Activated CD4-positive, CD25-positive, alpha-beta regulatory T cell treated with anti-CD3 and anti-CD28 coated beads, Interleukin-2, amount 50 U/mL, for 16 hours (primary cell): Measurements from ENCODE around the gene GRM8.

Experiments
- DNase-seq: peaks from one replicate; pipeline ENCODE4 v3.0.0-alpha.2; 2020; ENCODE audit warnings: low read depth, low spot score

GRM8 gene

GRCh38 chr7:126445991-126446390 lies 806.8 kb downstream of the GRM8 start:
- no peak for DNase-seq

GRCh38 chr7:126443951-126444350 lies 808.8 kb downstream of the GRM8 start:
- no peak for DNase-seq

GRCh38 chr7:126442908-126443307 lies 809.8 kb downstream of the GRM8 start:
- DNase-seq, result no peak

GRCh38 chr7:126441745-126442144 lies 811.0 kb downstream of the GRM8 start:
- DNase-seq, result no peak

GRCh38 chr7:126440542-126440941 lies 812.2 kb downstream of the GRM8 start:
- no peak for DNase-seq

- DNase-seq, result no peak
Observed at GRCh38 chr7:126436213-126436868, 816.4 kb downstream of the GRM8 start.

GRCh38 chr7:126426652-126427051 lies 826.1 kb downstream of the GRM8 start:
- no peak for DNase-seq

GRCh38 chr7:126424985-126425384 lies 827.8 kb downstream of the GRM8 start:
- no peak for DNase-seq

- DNase-seq, result no peak
Observed at GRCh38 chr7:126419047-126419446, 833.7 kb downstream of the GRM8 start.

- DNase-seq, result no peak
Observed at GRCh38 chr7:126411821-126412383, 840.8 kb downstream of the GRM8 start.

GRCh38 chr7:126411032-126411820 lies 841.5 kb downstream of the GRM8 start:
- DNase-seq, result no peak

- no peak for DNase-seq
Observed at GRCh38 chr7:126403040-126403439, 849.7 kb downstream of the GRM8 start.

GRCh38 chr7:126401918-126402317 lies 850.8 kb downstream of the GRM8 start:
- no peak for DNase-seq

- no peak for DNase-seq
Observed at GRCh38 chr7:126398851-126399529, 853.8 kb downstream of the GRM8 start.

- no peak for DNase-seq
Observed at GRCh38 chr7:126398285-126398684, 854.5 kb downstream of the GRM8 start.

GRCh38 chr7:126394406-126394805 lies 858.3 kb downstream of the GRM8 start:
- DNase-seq, result no peak
